Germinal center (tissue), 1 donor: ENCODE measurements around the gene MAP3K14.
"Not testable (repeated sequence)": the region's sequence is repeated elsewhere in the genome, so short reads cannot be mapped to it uniquely, and the experiment has no call there.

Experiments used
- DNase-seq: peaks from one replicate; pipeline ENCODE4 v3.0.0; 2012; ENCODE audit warnings: mixed read lengths, low spot score

Gene MAP3K14

GRCh38 chr17:45257115-45257514, 59.7 kb downstream of the MAP3K14 start:
- DNase-seq, result no peak

GRCh38 chr17:45256114-45256966, 60.5 kb downstream of the MAP3K14 start:
- no peak for DNase-seq

DNA sequence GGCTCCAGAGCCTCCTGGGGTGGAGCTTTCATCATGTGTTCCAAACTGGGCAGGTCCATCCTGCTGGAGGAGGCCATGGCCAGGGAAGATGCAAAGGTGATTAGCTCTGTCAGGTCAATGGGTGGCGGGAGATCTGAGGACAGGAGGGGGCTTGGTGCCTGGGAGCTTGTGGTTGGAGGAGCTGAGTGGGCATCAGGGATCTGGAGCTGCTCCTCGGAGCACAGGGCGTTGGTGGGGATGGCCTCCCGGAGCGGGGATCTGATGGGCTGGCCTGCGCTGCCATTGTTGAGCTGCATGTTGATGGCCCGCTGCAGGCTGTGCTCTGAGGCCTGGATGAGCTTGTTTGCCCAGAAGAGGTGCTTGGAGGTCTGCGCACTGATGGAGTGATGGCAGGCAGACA, 61.5 kb downstream of the MAP3K14 start:
- no peak for DNase-seq

DNA sequence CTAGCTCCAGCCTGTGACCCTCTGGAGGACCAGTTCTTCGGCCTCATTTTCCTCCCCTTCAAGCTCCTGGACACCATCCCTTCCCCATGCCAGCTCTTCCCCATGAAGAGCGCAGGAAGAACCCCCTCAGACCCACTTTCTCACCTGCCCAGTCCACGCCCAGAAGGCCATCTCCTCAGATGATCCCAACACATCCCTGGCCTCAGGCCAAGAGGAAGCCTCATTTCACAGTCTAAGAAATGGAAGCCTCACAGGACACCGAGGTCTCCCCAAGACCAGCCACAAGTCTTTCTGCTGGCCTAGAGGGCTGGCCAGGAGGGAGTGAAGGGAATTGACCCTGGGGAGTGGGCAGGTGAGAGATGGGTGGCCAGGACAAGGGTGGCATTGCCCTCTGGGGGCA, 62.9 kb downstream of the MAP3K14 start:
- DNase-seq, result no peak

DNA sequence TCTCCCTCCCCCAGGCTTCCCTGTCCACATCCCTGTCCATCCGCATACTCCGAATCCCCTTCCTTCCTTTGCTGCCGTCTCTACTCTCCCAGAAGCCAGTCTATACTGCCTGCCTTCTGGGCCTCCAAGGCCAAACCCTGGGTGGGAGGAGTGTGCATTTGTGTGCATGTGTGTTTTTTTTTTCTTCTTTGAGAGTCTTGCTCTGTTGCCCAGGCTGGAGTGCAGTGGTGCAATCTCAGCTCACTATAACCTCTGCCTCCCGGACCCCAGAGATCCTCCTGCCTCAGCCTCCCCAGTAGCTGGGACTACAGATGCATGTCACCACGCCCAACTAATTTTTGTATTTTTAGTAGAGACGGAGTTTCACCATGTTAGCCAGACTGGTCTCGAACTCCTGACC, 63.6 kb downstream of the MAP3K14 start:
- not testable (repeated sequence) for DNase-seq

GRCh38 chr17:45251931-45252330, 64.9 kb downstream of the MAP3K14 start:
- DNase-seq, result no peak

GRCh38 chr17:45248132-45248957, 68.5 kb downstream of the MAP3K14 start:
- DNase-seq, result peak; percentile 91

DNA sequence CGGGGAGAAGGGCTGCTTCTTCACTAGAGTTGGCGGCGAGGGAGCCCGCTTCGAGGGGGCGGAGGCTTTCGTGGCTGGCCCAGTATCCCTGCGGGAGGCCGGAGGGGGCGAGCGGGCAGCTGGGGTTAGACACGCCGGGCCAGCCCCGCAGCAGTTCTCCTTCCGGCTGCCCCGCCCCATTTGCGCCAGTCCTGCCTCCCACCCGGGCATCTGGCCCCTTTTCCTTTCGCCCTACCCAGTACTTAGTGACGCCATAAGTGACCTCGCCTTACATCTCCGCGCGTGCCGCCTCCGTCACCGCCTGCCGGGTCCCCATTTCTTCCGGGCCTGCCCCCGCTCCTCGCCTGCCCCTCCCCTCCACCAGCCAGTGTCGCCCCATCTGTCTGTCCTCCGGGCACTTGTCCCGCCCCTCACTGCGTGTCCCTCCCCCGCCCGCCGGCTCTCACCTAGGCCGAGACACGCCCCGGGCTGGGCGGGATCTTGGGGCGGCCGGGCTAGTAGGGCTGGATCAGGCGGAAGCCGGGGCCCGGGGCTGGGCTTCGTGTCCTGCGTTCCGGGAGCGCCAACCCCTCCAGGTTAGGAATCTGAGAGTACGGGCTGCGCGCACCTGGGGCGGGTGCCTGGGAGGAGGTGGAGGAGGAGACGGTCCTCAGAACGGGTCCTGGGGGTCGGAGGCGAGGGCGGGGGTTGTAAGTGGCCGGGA, 69.2 kb downstream of the MAP3K14 start:
- DNase-seq, result peak; percentile 98

GRCh38 chr17:45246861-45247428, 69.9 kb downstream of the MAP3K14 start:
- DNase-seq, result peak; percentile 50

GRCh38 chr17:45246338-45246737, 70.5 kb downstream of the MAP3K14 start:
- DNase-seq, result no peak

DNA sequence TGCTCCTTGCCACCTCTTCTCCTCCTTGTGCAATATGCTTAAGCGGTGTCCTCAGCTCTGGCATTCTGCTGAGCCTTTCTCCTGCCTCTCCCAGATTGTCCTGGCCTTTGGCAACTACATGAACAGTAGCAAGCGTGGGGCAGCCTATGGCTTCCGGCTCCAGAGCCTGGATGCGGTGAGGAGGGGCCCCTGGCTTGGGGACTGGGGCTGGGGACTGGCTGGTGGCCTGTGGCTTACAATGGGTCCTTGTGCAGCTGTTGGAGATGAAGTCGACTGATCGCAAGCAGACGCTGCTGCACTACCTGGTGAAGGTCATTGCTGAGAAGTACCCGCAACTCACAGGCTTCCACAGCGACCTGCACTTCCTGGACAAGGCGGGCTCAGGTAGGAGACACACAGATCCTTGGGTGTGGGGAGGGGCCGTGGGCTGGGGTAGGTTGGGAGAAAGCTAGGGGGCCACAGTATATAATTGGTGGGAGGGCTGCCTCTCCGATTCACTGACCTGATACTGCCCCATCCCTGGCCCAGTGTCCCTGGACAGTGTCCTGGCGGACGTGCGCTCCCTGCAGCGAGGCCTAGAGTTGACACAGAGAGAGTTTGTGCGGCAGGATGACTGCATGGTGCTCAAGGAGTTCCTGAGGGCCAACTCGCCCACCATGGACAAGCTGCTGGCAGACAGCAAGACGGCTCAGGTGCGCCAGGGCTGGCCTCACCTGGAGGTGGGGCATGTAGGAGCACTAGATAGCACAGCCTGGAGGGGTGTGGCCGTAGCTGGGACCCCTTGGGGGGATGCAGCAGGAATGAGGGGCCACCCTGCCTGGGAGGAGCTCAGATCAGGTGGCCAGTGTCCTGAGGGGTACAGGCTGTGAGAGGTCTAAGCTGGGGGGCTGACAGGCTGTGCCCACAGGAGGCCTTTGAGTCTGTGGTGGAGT, 71.8 kb downstream of the MAP3K14 start:
- no peak for DNase-seq

GRCh38 chr17:45243750-45244149, 73.1 kb downstream of the MAP3K14 start:
- no peak for DNase-seq

GRCh38 chr17:45242029-45242414, 74.8 kb downstream of the MAP3K14 start:
- no peak for DNase-seq

DNA sequence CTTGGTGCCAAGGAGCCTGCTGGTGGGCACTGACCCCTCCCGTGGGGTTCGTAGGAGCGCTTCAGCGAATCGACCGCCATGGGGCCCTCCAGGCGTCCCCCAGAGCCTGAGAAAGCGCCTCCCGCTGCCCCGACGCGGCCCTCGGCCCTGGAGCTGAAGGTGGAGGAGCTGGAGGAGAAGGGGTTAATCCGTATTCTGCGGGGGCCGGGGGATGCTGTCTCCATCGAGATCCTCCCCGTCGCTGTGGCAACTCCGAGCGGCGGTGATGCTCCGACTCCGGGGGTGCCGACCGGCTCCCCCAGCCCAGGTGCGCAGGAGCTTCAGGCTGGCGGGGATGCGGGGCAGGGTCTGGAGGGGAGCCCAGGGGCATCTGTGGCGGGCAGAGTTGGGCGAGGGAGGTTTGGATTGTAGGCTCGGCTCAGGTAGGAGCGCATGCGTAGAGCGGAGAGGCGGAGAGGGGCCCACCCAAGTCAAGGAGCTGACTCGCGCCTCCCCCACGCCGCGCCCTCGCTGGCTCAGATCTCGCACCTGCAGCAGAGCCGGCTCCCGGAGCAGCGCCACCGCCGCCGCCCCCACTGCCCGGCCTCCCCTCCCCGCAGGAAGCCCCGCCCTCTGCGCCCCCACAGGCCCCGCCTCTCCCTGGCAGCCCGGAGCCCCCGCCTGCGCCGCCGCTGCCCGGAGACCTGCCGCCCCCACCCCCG, 75.3 kb downstream of the MAP3K14 start:
- no peak for DNase-seq

DNA sequence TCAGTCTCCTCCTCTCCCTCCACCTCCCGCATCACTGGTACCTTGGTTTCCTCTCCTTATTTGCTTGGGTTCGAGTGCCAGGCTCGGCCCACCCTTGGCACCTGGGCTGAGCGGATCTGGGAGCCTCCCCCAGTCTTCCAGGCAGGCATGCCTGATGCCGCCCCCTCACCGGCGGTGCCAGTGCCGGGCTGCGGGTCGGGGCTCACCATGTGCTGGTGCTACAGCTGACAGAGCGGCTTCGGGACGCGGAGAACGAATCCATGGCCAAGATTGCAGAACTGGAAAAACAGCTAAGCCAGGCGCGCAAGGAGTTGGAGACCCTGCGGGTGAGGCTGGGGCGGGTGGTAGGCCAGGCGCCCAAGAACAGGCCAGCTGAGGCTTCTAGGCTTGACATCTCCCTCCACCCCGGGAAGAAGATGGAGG, 75.9 kb downstream of the MAP3K14 start:
- no peak for DNase-seq

DNA sequence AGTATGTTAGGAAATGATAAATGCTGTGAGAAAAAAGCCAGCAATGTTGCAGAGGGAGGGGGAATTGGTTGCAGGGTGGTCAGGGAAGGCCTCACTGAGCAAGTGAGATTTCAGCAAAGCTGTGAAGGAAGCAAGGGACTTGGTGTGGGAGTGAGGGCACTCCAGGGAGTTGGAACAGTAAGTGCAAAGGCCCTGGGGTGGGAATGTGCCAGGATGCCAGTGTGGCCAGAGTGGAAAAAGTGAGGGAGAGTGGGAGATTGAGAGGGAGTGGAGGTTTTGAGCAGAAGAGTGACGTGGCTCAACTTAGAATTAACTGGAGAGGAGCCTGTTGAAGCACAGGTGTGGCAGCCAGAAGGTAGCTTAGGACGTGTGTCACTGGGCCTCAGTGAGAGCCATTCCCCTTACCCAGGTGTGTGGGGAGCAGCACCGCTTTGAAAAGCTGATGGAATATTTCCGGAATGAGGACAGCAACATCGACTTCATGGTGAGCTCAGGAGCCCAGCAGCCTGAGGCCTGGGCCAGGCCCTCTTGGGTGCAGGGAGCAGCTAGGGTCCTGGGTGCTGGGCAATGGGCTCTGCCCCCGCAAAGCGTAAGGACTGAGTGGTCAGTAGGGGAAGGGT, 78.6 kb downstream of the MAP3K14 start:
- no peak for DNase-seq

DNA sequence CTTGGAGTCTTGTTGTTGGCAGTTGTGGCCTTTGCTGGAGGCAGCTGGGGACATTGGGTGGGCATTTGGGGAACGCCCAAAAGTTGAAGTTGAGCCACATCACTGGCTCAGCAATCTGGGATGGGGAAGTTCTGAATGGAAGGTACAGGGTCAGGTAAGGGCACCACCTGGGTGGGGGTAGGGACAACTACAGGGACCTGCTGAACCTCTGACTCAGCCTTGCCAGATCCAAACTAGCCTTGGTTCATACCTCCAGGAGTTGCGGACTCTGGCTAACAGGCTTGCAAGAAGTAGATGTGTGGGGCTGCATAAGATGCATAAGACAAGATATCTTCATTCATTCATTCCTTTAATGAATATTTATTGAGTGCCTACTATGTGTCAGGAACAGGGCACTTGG, 79.1 kb downstream of the MAP3K14 start:
- DNase-seq, result no peak

GRCh38 chr17:45236282-45236606, 80.6 kb downstream of the MAP3K14 start:
- no peak for DNase-seq

- peak; percentile 66 for DNase-seq
These were observed 81.2 kb downstream of the MAP3K14 start for GRCh38 chr17:45235416-45236281.
